H9 (cell line): Measurements from ENCODE around the gene RPLP2. TPM values are rescaled to one million over a fixed set of nuclear protein-coding genes. Genes with fewer than 3 reads are reported as not detected.

Experiments used
- DNase-seq: peaks from one replicate; pipeline ENCODE4 v3.0.0-alpha.2; 2017
- H2AFZ ChIP-seq: one replicate; pipeline ENCODE4 v1.6.1; 2013; ENCODE audit warnings: mild to moderate bottlenecking, low read length, control low read depth, moderate library complexity
- H2AK5ac ChIP-seq: 2 replicates; pipeline ENCODE4 v1.6.1; 2013; ENCODE audit warnings: low read length, control low read depth, mixed read lengths; ENCODE audit not compliant: insufficient read length
- H2BK120ac ChIP-seq: one replicate; pipeline ENCODE4 v1.6.1; 2013; ENCODE audit warnings: low read depth, mild to moderate bottlenecking, low read length, control low read depth, inconsistent platforms; ENCODE audit not compliant: poor library complexity, severe bottlenecking
- H2BK12ac ChIP-seq: 2 replicates; pipeline ENCODE4 v1.6.1; 2013; ENCODE audit warnings: low read length, control low read depth, mixed read lengths, low read depth; ENCODE audit not compliant: insufficient read length
- H2BK15ac ChIP-seq: 2 replicates; pipeline ENCODE4 v1.6.1; 2013; ENCODE audit warnings: low read depth, low read length, control low read depth
- H2BK20ac ChIP-seq: one replicate; pipeline ENCODE4 v1.6.1; 2013; ENCODE audit warnings: low read depth, mild to moderate bottlenecking, low read length, control low read depth, inconsistent platforms; ENCODE audit not compliant: poor library complexity, severe bottlenecking
- H2BK5ac ChIP-seq: 2 replicates; pipeline ENCODE4 v1.6.1; 2013; ENCODE audit warnings: low read length, control low read depth, mixed read lengths; ENCODE audit not compliant: insufficient read length
- H3K14ac ChIP-seq: 2 replicates; pipeline ENCODE4 v1.6.1; 2013; ENCODE audit warnings: low read length, control low read depth; ENCODE audit not compliant: insufficient read depth
- H3K18ac ChIP-seq: 2 replicates; pipeline ENCODE4 v1.6.1; 2013; ENCODE audit warnings: low read depth, mild to moderate bottlenecking, mixed read lengths, low read length, control low read depth; ENCODE audit not compliant: insufficient read length
- H3K23ac ChIP-seq: 2 replicates; pipeline ENCODE4 v1.6.1; 2013; ENCODE audit warnings: low read length, control low read depth, mixed read lengths, low read depth; ENCODE audit not compliant: insufficient read length
- H3K23me2 ChIP-seq: 2 replicates; pipeline ENCODE4 v1.6.1; 2013; ENCODE audit warnings: low read depth, mild to moderate bottlenecking, mixed read lengths, low read length, control low read depth; ENCODE audit not compliant: insufficient read length, poor library complexity, severe bottlenecking
- H3K27ac ChIP-seq: 2 replicates; pipeline ENCODE4 v1.5.1; 2013; ENCODE audit warnings: low read length, control low read depth, mixed read lengths, low read depth; ENCODE audit not compliant: insufficient read length
- H3K27me3 ChIP-seq: 2 replicates; pipeline ENCODE4 v1.6.1; 2013; ENCODE audit warnings: low read length, control low read depth, inconsistent platforms; ENCODE audit not compliant: insufficient read depth
- H3K4ac ChIP-seq: 2 replicates; pipeline ENCODE4 v1.6.1; 2013; ENCODE audit warnings: low read depth, mild to moderate bottlenecking, control low read depth, inconsistent platforms, low read length, moderate library complexity
- H3K4me1 ChIP-seq: 2 replicates; pipeline ENCODE4 v1.6.1; 2013; ENCODE audit warnings: low read length, control low read depth, inconsistent platforms; ENCODE audit not compliant: insufficient read depth
- H3K4me2 ChIP-seq: 2 replicates; pipeline ENCODE4 v1.6.1; 2013; ENCODE audit warnings: low read length, control low read depth, mixed read lengths; ENCODE audit not compliant: insufficient read length, insufficient read depth
- H3K56ac ChIP-seq: 2 replicates; pipeline ENCODE4 v1.6.1; 2013; ENCODE audit warnings: low read depth, mild to moderate bottlenecking, mixed read lengths, low read length, control low read depth; ENCODE audit not compliant: insufficient read length
- H3K79me1 ChIP-seq: 2 replicates; pipeline ENCODE4 v1.6.1; 2013; ENCODE audit warnings: low read depth, mild to moderate bottlenecking, moderate library complexity, low read length, control low read depth, inconsistent platforms; ENCODE audit not compliant: insufficient read depth, poor library complexity, severe bottlenecking
- H3K79me2 ChIP-seq: 2 replicates; pipeline ENCODE4 v1.6.1; 2013; ENCODE audit warnings: low read length, control low read depth, inconsistent platforms; ENCODE audit not compliant: insufficient read depth
- H3K9ac ChIP-seq: 2 replicates; pipeline ENCODE4 v1.6.1; 2013; ENCODE audit warnings: low read length, control low read depth, mixed read lengths; ENCODE audit not compliant: insufficient read length; ENCODE audit errors: extremely low read depth
- H3K9me3 ChIP-seq: one replicate; pipeline ENCODE4 v1.6.1; 2013; ENCODE audit warnings: low read depth, low read length, inconsistent platforms; ENCODE audit not compliant: control insufficient read depth
- H3T11ph ChIP-seq: one replicate; pipeline ENCODE4 v1.6.1; 2013; ENCODE audit warnings: mild to moderate bottlenecking, low read length, control low read depth, inconsistent platforms
- H4K20me1 ChIP-seq: one replicate; pipeline ENCODE4 v1.6.1; 2013; ENCODE audit not compliant: control insufficient read depth, insufficient read length, insufficient read depth
- H4K5ac ChIP-seq: 2 replicates; pipeline ENCODE4 v1.6.1; 2013; ENCODE audit warnings: low read depth, mild to moderate bottlenecking, mixed read lengths, low read length, control low read depth; ENCODE audit not compliant: insufficient read length
- H4K8ac ChIP-seq: replicated peaks from 2 replicates; pipeline ENCODE4 v1.6.1; 2013; ENCODE audit warnings: low read length, control low read depth, mixed read lengths, low read depth; ENCODE audit not compliant: insufficient read length
- H4K91ac ChIP-seq: 2 replicates; pipeline ENCODE4 v1.6.1; 2013; ENCODE audit warnings: low read depth, mild to moderate bottlenecking, moderate library complexity, mixed read lengths, low read length, control low read depth; ENCODE audit not compliant: insufficient read length
- H3K27ac Mint-ChIP-seq, 3 experiments: 2 replicates in 2 of 3; 3 replicates in 1 of 3; pipeline ENCODE4 v1.8.0; 2020 to 2021; ENCODE audit warnings: mixed read lengths in 3 of 3, mild to moderate bottlenecking in 1 of 3, moderate library complexity in 1 of 3
- H3K27me3 Mint-ChIP-seq: 2 replicates; pipeline ENCODE4 v1.8.0; 2021; ENCODE audit warnings: low read depth, mild to moderate bottlenecking, moderate library complexity, mixed read lengths
- H3K36me3 Mint-ChIP-seq, 3 experiments: 2 replicates in 2 of 3; 3 replicates in 1 of 3; pipeline ENCODE4 v1.8.0; 2020 to 2021; ENCODE audit warnings: low read depth in 3 of 3, mixed read lengths in 3 of 3; ENCODE audit not compliant: insufficient read depth in 1 of 3
- H3K4me1 Mint-ChIP-seq, 2 experiments: 2 replicates each; pipeline ENCODE4 v1.8.0; 2020; ENCODE audit warnings: mixed read lengths in 2 of 2
- H3K4me3 Mint-ChIP-seq, 2 experiments: 2 replicates in 1 of 2; 3 replicates in 1 of 2; pipeline ENCODE4 v1.8.0; 2020 to 2021; ENCODE audit warnings: mild to moderate bottlenecking in 2 of 2, mixed read lengths in 2 of 2, moderate library complexity in 1 of 2
- H3K9me3 Mint-ChIP-seq, 2 experiments: 2 replicates in 1 of 2; 3 replicates in 1 of 2; pipeline ENCODE4 v1.8.0; 2020; ENCODE audit warnings: mild to moderate bottlenecking in 2 of 2, mixed read lengths in 2 of 2, moderate library complexity in 1 of 2
- WGBS: extraction: QIAGEN DNeasy Blood & Tissue Kit; methylation state at CpG from one replicate; pipeline ENCODE4 v1.1.7; 2013; ENCODE audit warnings: missing lambda C conversion rate, low lambda C conversion rate, mixed read lengths; ENCODE audit not compliant: insufficient read length; ENCODE audit errors: extremely low coverage; 5-methylcytosine and 5-hydroxymethylcytosine counted together
- total RNA-seq: library from RNA; stranded (reverse); gene quantifications from 2 replicates; pipeline ENCODE4 v1.2.1, GENCODE V29; 2021
- TF ChIP-seq, protein P1 (sequence below): fragments of 200-600 bp; sonication (generic); conservative IDR thresholded peaks from 3 replicates; pipeline ENCODE4 v1.8.0; 2021; ENCODE audit warnings: antibody characterized with exemption, mild to moderate bottlenecking

Gene RPLP2
- total RNA-seq, 1 experiment from 2014 or later = 2,138 TPM

DNA sequence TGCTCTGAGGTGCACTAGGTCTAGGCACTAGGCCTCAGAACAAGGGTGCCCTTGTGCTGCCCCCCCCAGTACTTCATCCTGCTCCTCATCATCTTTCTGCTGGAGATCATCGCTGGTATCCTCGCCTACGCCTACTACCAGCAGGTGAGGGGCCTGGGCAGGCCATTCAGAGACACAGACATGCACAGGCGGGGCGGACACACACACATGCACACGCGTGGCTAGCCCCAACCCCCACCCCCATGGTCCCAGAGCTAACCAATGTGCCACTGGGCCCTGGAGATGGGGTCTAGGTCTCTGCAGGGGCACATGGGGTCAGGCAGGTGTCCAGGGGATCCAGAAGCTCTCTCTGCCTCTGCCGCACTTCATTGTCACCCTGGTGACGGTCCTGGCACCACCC is 26.9 kb downstream of the RPLP2 start:
- Histone ChIP-seq H4K8ac (no peak overlapping the region), H2AK5ac (no peak overlapping the region), H2BK120ac (no peak overlapping the region), H3K18ac (no peak overlapping the region), H3K27ac (no peak overlapping the region), H3K9me3 (no peaks in the 10 kb centered on the region), H3K23me2 (peaks cover 8% of the 10 kb centered on the region), H2BK12ac (no peak overlapping the region), H3K14ac (no peak overlapping the region), H3K23ac (no peak overlapping the region), H3K79me2 (no peaks in the 10 kb centered on the region; the same call in 1 of the 2 replicates), H4K91ac (no peak overlapping the region), H3K4me1 (no peaks in the 10 kb centered on the region), H3K4me2 (no peak overlapping the region), H2BK20ac (no peak overlapping the region), H3K56ac (no peak overlapping the region), H2BK5ac (no peak overlapping the region), H4K20me1 (no peaks in the 10 kb centered on the region), H3K79me1 (no peaks in the 10 kb centered on the region), H4K5ac (no peak overlapping the region), H3K4ac (no peak overlapping the region), H3K27me3 (peaks cover 2% of the 10 kb centered on the region; the same call in 1 of the 2 replicates), H3T11ph (no peak overlapping the region), H3K9ac (no peak overlapping the region), H2AFZ (no peak overlapping the region), H2BK15ac (no peak overlapping the region)
- no CpG with 5 or more reads among the region's 9 CpGs for WGBS
- H3K27me3 Mint-ChIP-seq = peaks cover 7% of the 10 kb centered on the region
- TF ChIP-seq, protein P1, sequence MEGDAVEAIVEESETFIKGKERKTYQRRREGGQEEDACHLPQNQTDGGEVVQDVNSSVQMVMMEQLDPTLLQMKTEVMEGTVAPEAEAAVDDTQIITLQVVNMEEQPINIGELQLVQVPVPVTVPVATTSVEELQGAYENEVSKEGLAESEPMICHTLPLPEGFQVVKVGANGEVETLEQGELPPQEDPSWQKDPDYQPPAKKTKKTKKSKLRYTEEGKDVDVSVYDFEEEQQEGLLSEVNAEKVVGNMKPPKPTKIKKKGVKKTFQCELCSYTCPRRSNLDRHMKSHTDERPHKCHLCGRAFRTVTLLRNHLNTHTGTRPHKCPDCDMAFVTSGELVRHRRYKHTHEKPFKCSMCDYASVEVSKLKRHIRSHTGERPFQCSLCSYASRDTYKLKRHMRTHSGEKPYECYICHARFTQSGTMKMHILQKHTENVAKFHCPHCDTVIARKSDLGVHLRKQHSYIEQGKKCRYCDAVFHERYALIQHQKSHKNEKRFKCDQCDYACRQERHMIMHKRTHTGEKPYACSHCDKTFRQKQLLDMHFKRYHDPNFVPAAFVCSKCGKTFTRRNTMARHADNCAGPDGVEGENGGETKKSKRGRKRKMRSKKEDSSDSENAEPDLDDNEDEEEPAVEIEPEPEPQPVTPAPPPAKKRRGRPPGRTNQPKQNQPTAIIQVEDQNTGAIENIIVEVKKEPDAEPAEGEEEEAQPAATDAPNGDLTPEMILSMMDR = no peak
- H3K4me3 Mint-ChIP-seq = no peak overlapping the region
- no peak overlapping the region for H3K27ac Mint-ChIP-seq
- H3K36me3 Mint-ChIP-seq = peaks cover 10 to 54% (median 46%) of the 10 kb centered on the region in 3 experiments; a peak in 6 of 7 replicates
- peaks cover 21 to 35% of the 10 kb centered on the region in 2 experiments for H3K4me1 Mint-ChIP-seq
- no peak for DNase-seq
- H3K9me3 Mint-ChIP-seq = no peaks in the 10 kb centered on the region
